GM18868 (cell line): ENCODE results near the gene XDH.
A peak's percentile ranks its signal among the peaks of the same experiment; 100 is the strongest.

ENCODE experiments used
- ATAC-seq: cut with Tn5 transposase; IDR thresholded peaks from one replicate; pipeline ENCODE4 v1.9.1; 2021; ENCODE audit warnings: mild to moderate bottlenecking, moderate library complexity; ENCODE audit not compliant: unreplicated experiment

The XDH gene

DNA sequence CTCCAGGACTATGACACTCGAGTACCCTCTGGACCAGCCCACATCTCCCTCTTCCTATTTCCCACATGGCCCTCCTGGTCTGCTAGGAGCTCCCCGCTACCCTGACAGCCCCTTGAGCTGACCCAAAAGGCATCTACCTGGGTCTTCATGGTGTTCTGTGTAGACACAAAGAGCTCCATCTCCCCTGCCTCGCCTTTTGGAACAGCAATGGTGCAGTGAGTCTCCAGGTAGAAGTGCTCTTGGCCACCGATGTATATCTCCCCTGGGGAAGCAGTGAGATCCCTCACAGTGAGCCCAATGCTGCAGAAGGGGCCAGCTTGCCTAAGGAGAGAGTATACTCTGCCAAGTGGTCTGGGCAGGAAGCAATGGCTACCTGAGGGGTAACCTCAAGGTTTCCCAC, 47.8 kb downstream of the XDH start:
- ATAC-seq, result no peak

DNA sequence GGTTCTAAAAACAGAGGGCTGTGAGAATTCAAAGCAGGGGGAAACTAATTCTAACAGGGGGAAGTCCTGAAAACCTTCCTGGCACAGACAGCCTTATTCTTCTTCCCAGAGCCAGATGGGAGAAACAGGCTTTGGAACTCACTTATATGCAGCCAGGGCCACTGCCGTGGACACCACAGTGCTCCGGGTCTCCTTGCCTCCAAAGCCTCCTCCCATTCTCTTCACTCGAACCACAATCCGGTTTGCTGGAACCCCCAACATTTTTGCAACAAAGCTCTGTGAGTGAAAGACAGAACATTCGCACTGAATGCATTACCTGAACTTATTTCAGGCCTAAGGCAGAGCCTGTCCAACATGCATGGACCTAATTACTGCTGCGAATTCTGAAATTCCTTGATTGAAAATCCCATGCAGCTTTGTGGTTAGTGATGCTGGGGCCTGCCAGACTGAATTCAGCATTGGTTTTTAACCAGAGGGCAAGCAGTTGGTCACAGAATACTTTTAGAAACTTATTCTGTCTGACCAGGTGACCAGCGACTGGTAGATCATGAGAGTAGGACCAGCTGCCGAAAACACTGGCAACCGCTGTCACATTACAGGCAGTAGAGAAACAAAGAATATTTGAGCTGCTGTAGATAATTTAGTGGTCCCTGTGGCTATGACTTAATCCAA, 48.6 kb downstream of the XDH start:
- no peak for ATAC-seq

DNA sequence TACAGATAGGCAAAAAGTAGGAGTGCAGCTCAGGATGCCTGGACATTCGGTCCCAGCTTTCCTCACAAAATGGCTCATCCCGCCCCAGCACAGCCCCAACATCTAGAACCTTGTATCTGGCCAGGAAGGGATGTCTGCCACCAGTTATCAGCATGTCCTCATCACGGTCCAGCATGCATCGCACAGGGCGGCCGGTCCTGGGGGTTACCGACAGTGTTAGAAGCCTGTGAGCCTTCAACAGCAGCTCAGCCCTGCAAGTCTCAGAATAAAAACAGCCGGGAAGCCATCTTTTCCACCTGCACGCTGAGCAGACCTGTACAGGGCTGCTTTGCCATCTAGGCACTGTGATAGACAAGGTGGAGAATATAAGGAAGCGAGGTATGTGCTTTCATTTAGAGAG, 49.2 kb downstream of the XDH start:
- ATAC-seq, result no peak

DNA sequence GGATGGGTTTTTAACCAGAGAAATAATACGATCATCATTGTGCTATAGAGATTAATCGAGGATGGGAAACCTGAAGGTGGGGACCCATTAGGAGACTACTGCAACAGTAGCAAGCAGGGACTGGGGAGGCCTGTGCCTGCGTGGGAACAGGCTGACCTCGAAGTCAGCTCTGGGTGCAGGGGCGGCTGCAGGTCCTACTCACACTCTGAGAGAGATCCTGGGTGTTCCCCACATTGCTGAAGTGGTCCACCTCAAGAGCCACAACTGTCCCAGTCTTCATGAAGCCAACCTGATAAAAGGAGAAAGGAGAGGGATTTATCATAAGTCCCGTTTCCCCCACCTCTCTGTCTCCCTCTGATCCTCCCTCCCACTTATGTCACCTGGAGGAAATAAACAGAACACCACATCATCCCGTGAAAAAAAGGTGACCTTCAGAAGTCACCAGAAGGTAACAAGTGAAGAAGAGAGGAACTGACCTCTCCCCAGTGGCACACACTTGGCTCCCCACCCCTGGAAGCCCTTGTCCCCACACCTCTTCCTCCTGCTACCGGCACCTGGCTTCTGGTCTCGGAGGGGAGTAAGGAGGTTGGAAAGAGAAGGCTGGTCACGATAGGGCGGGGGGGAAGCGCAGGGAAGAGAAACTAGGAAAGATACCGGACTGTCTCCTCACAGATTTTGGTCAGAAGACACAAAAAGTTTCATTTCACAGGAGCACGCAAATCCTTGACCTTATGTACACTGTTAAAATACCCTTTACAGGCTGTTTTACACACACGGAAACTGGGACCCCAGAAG, 50.4 kb downstream of the XDH start:
- ATAC-seq, result no peak

DNA sequence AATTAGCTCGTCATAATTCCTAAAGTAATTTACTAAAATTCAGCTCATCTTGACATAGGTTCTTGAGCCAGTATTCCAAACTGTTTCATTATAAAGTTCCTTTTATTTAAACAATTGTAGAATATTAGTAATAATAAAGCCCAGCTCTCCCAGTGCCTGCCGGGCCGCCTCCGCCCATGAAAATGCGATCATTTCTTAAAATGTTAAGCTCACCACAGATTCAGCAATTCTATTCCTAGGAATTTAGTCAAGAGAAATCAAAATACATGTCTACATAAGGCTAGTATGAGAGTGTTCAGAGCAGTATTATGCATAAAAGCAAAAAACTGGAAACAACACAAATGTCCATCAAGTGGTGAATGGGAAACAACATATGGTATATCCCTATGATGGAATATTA, 52.0 kb downstream of the XDH start:
- no peak for ATAC-seq

DNA sequence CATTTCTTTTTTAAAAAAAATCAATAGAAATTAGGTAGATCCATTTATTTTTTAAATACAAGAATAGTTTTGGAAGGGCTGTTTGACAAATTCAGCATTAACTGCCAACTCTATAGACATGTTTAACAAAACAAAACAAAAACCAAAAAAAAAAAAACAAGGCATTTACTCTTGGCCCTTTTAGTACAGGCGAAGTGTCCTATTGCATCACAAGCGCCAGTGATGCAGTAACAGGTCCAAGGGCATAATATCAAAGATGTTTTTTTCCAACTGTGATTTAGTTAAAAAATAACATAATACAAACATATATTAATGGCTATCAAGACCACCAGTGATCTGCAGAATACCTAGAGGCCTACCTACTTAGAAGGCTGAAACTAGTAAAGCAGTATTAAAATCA, 55.3 kb downstream of the XDH start:
- ATAC-seq, result no peak

DNA sequence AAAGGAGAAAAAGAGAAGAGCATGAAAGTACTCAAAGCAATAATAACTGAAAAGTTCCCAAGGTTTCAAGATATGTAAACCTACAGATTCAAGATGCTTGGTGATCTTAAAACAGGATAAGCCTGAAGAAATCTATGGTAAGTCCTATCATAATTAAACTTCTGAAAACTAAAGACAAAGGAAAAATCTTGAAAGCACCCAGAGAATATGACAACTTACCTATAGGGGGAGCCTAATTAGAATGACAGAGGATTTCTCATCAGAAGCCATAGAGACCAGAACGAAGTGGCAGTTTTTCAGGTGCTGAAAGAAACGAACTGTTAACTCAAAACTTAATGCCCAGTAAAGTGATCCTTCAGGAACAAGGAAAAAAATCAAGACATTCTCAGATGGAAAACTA, 59.7 kb downstream of the XDH start:
- no peak for ATAC-seq

DNA sequence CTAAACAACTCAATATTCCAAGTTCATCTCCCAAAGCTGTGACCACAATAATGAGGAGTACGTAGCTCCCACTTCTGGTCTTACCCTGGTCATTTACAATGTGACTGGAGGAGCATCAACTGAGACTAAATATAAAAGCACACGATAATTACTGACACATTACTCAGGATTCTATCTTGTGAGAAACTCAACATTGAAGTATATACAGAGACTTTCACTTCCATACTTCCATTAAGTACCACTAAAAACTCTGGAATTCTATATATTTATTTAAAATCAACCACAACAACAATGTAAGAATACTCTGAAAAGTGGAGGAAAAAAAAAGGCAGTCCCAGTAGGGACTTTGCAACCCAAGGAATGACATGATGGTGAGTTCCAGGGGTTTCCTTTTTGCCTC, 61.4 kb downstream of the XDH start:
- ATAC-seq, result no peak

DNA sequence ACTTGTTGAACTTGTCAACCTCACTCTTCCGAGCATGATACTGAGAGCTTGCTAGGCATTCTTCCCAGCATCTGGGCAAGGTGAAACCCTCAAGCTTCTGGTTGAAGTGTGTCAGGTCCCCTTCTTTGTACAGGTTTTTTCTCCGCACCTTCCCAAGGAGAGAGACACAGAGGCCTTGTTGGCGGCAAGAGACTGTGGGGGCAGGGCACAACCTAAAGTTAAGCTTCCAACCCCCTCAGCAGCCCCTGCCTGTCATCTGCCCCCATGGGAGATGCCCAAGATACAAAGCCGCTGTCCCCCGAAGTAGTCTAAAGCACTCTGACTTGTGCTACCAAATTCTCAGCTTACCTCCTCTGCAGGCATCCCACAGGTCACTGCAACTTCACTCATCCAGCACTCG, 64.9 kb downstream of the XDH start:
- ATAC-seq, result no peak

DNA sequence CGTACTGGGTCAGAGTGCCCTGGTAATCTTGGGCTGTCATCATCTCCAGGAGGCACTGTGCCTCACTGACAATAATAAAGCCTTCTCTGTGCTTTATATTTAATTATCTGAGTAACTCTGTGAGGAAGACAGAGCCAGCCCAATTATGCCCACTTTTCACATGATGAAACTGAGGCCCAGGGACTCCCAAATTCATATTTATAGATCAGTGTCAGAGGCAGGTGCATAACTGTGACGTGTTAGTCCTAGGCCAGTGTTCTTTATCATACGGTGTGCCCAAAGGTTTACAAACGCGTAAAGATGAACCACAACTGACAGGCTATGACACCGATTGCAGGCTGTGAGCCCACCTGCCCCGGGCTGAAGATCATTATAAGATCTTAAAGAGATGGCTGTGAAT, 65.4 kb downstream of the XDH start:
- no peak for ATAC-seq

DNA sequence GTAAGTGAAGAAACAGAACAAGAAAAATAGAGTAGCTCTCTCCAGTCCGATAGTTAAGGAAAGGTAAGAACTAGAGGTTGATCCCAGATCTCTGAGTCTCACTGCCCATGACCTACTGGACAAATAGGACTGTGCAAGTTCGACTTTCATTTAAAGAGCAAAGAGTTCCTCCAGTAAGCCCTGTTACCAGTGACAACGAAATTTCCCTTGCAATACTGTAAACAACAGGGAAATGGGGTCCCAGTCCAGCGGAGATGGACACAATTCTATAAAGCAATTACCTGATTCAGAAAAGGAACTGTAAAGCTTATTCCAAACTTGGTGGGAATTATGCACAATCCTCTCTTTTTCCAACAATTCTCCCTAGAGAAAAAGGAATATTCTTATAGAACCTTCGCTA, 65.9 kb downstream of the XDH start:
- no peak for ATAC-seq

DNA sequence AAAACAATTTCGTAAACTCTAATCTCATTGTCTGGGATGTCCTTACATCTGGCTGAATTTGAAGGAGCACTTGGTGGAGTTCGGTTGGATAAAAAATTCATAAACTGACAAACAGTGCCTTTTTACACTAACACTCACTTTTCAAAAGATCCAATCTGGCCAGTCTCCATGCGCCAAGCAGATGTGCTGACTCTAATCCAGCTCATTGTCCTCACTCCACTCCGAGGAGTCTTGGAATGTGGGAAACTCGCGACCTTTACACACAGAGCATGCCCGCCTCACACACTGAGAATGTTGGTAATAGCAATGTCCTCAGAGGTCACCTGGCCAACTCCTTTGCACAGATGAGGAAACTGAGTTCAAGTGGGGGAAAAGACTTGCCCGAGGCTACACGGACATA, 66.8 kb downstream of the XDH start:
- no peak for ATAC-seq

DNA sequence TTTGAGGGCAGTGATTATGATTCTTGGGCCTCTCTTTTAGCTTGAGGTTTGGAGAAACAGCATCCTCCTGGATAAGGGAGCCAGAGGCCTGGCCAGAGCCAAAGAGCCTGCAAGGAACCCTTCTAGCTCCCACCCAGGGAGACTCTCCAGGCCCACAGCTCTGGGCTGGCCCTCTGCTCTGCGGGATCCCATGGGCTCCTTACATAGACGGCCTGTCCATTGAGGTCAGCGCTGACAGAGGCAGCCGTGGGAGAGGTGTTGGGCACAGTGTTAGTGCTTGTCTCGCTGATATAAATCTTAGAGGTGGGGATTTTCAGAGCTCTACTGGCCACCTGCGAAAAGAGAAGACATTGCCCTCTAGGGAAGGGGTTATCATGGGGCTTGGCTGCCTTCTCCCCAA, 67.2 kb downstream of the XDH start:
- no peak for ATAC-seq

DNA sequence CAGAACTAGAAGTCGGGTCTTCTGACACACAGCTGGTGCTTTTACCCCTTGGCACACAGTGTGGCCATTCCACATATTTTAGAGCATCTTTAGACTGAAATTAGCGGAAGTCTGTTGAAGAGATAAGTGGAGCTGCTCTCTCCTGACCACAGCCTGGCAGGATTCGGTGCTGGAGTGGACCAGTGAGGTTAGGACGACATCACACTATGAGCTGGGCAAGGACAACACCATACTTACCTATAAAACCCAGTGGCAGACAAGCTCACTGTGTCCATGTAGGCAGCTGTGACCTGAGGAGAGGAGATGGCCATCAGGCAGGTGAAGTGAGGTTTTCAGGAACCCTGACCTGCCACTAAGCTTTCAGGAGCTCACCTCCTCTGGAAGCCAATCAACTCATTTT, 70.1 kb downstream of the XDH start:
- no peak for ATAC-seq

DNA sequence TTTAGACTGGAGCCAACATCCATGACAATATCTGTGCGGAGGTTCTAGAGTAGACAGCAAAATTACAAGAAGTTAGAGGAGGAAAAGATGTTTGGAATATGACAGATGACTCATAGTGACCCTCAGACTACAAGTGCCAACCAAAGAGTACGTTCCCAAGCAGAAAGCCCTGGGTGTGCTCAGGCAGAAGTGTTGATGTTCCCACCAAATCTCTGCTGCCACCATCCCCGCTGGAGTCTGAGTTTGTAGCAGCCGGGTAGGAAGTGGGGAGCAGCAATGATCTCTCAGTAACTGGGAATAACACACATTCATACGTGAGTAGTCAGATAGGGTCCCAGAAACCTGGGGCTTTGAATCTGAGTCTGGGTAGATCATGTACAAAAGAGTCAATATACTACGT, 73.2 kb downstream of the XDH start:
- no peak for ATAC-seq

DNA sequence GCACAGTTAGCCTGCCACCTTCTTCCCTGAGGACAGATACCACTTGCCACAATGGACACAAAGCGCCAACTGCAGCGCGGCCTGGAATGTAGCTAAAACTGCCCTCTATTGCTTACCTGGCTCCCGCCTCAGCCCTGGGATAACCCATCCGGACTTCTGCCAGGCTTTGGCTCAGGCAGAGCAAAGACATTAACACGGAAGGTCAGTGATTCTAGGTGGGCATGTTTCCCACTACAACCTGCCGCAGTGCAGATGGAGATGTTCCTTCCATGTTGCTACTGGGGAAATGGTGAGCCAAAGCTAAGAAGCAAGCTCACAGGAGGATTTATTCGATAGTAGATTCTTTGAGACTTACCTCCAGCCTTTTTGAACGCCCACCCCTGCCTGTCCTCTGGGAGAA, 74.8 kb downstream of the XDH start:
- ATAC-seq, result no peak

DNA sequence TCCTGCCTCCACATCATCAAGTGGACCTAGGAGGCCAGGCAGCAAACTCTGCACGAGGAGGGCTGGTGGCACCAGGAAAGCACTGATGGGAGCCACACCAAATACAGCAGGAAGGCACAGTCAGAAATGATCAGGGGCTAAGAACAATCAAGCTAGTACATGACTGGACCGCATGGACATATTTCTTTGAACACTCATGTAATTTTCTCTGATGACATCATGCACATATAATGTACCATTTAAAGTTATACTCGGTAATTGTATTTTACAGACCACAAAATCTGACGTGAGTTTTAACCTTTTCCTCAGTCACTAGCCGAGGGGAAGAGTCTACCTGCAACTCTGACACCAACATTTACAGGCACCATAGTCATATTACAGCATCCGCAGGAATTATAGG, 76.7 kb downstream of the XDH start:
- ATAC-seq, result no peak

DNA sequence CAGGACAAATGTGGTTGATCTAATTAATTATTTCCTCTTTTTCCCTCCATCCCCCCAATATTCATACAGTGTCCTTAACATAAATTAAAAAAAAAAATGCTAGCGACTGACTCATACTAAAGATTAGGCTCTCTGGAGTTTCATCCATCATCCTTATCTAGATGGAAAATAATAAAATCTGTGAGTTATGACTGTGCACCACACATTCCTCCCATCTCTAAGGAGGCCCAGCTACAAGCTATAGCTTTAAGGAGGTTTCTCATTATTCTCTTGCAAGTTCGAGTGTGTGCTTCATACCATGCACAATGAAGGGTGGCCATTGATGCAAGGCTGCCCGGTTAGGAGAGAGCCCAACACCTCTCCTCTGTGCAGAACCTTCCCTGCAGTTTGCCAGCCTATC, 77.3 kb downstream of the XDH start:
- no peak for ATAC-seq

DNA sequence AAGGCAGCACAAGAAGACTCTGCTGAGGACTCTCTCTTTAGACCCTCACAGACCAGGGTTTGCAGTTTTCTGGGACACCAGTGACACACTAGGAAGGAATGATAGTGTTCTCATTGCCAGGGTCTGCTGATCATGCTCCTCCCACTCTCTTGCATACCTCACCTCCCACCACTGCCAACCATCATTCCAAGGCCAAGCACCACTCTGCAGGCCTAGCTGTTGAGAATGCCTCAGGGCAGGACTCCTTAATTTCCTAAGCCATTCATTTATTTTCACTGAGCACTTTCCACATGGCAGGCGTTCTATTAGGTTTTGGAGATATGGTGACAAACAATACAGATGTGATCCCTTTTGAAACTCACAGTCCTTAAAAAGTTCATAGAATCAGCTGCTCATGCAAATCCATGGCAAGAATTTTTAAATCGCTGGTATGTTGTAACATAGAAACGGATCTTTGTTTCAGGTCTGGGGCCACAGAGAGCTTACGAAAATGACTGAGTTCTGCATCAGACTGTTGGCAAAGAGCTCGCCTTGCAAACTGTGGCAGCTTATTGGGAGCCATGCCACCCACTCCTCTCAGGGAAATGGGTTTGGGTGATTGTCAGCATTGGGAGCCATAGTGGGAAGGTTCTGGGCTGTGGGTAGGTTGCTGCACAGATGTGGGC, 78.5 kb downstream of the XDH start:
- ATAC-seq, result no peak

DNA sequence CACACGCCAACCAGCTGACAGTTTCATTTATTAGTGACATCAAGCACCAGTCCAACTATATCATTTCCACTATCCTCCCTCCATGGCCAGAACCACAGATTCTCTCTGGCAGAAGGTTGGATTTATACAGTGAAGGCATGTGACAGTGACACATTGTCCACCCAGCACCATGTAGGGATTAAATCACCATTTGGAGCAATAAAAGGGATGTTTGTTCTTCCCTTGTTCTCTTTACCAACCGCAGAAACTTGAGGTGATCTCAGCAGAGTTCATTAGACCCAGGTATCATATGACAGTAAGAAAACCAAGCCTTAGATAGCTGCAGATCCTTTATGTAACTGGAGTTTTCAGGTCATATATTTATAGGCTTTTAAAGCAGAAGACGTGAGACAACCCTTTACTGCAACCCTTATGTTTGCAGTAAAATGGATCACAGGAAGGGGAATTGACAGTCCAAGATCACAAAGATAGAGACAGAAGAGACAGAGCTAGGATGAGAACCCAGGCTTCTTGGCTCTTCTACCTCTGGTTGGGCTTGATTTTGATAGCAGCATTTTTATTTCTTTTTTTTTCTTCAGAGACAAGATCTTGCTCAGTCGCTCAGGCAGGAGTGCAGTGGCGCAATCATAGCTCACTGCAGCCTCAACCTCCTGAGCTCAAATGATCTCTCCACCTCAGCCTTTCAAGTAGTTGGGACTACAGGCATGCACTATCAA, 80.1 kb downstream of the XDH start:
- ATAC-seq, result no peak

DNA sequence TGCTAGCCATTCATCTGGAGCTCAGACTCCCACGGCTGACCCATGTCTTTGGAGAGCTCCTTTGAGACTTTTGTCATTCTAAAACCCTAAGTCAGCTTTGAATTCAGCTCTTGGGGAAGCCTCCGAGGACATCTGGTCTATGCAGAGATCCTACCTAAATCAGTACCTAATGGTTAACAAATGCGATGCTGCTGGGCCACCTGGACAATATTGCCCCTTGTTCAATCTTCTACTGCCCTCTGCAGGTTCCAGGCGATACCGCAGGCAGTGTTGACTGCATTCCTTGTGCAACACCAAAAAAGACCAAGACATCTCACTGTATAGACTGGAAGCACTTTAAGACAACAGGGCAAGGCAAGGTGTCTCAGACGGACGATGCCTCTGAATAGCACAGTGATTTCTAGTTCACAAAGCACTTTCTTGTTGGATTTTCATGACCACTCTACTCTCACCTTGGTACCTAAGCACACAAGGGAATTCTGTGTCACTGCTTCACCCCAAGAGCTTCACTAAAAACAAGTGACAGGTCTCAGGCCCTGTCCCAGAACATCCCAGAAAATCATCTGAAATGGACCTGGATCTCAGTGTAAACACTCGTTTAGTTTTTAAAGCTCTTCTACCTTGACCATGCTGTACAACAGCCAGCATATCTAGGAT, 80.9 kb downstream of the XDH start:
- peak; percentile 88 for ATAC-seq
